DND-41 (cell line): ENCODE measurements around the gene BTBD17.

Source experiments
- CTCF ChIP-seq: IDR thresholded peaks from 2 replicates; pipeline ENCODE4 v1.5.1; 2012; ENCODE audit warnings: borderline replicate concordance, low read length, moderate library complexity, mild to moderate bottlenecking; ENCODE audit not compliant: poor library complexity, severe bottlenecking; ENCODE audit errors: extremely low read depth
- EZH2 ChIP-seq: IDR thresholded peaks from 3 replicates; pipeline ENCODE4 v1.6.1; 2012; ENCODE audit warnings: borderline replicate concordance, low read depth, mild to moderate bottlenecking, moderate library complexity, low read length, inconsistent platforms; ENCODE audit not compliant: severe bottlenecking

- TF ChIP-seq EZH2 = no peak
- no peak for TF ChIP-seq CTCF
Measured at GRCh38 chr17:74350486-74350885, 11.2 kb downstream of the BTBD17 start.
